Measurements from ENCODE around the gene CASTOR2. TPM values are rescaled to one million over a fixed set of nuclear protein-coding genes. Genes with fewer than 3 reads are reported as not detected.
"Not testable (repeated sequence)": the region's sequence is repeated elsewhere in the genome, so short reads cannot be mapped to it uniquely, and the experiment has no call there.

The CASTOR2 gene
- total RNA-seq, 2 donors from 2014 or later = 96.5 to 116 TPM

DNA sequence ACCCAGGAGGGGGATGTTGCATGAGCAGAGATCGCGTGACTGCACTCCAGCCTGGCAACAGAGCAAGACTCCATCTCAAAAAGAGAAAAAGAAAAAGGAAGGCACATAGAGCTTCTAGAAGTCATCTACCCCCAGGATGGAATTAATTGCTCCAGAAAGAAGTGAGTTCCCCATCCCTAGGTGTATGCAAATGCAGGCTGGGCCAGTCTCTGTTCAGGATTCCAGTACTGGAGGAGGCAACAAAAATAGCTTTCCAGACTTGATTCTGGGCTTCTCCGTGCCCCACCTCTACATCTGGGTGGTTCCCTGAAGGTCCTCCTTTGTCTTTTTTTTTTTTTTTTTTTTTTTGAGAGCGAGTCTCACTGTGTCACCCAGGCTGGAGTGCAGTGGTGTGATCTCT lies 28.6 kb downstream of the CASTOR2 start:
- Mint-ChIP-seq H3K4me1 (peaks cover 37% of the 10 kb centered on the region), H3K27ac (peak overlapping the region; percentile 99), H3K9me3 (no peaks in the 10 kb centered on the region), H3K4me3 (no peak overlapping the region), H3K36me3 (ENCODE audit: low read depth) (peaks cover 22% of the 10 kb centered on the region), H3K27me3 (ENCODE audit: insufficient read depth) (no peaks in the 10 kb centered on the region)
- 89 to 100% methylated on average over 2 to 4 of the region's 4 CpGs for WGBS, 2 experiments (ENCODE audit: insufficient coverage in 1 of 2, insufficient read length in 1 of 2)
- no peak overlapping the region for H3K9ac ChIP-seq (ENCODE audit: extremely low read depth, low read length, poor library complexity, severe bottlenecking)
- H3K4me1 ChIP-seq (ENCODE audit: control insufficient read depth, insufficient read depth, low read length) = no peaks in the 10 kb centered on the region
- H3K9me3 ChIP-seq (ENCODE audit: control insufficient read depth, low read length) = no peaks in the 10 kb centered on the region
- H3K27me3 ChIP-seq (ENCODE audit: control insufficient read depth, insufficient read depth, low read length, poor library complexity, severe bottlenecking) = no peaks in the 10 kb centered on the region
- H3K27ac ChIP-seq (ENCODE audit: low read depth, low read length) = peak overlapping the region; percentile 44
- no peak overlapping the region for H3K4me3 ChIP-seq (ENCODE audit: low read length)
- TF ChIP-seq, protein P1, sequence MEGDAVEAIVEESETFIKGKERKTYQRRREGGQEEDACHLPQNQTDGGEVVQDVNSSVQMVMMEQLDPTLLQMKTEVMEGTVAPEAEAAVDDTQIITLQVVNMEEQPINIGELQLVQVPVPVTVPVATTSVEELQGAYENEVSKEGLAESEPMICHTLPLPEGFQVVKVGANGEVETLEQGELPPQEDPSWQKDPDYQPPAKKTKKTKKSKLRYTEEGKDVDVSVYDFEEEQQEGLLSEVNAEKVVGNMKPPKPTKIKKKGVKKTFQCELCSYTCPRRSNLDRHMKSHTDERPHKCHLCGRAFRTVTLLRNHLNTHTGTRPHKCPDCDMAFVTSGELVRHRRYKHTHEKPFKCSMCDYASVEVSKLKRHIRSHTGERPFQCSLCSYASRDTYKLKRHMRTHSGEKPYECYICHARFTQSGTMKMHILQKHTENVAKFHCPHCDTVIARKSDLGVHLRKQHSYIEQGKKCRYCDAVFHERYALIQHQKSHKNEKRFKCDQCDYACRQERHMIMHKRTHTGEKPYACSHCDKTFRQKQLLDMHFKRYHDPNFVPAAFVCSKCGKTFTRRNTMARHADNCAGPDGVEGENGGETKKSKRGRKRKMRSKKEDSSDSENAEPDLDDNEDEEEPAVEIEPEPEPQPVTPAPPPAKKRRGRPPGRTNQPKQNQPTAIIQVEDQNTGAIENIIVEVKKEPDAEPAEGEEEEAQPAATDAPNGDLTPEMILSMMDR (conservative IDR thresholded peaks at IDR 0.05) = no peak
- DNase-seq = peak; percentile 33
- H3K36me3 ChIP-seq (ENCODE audit: control insufficient read depth, insufficient read depth, low read length) = peaks cover 4% of the 10 kb centered on the region

DNA sequence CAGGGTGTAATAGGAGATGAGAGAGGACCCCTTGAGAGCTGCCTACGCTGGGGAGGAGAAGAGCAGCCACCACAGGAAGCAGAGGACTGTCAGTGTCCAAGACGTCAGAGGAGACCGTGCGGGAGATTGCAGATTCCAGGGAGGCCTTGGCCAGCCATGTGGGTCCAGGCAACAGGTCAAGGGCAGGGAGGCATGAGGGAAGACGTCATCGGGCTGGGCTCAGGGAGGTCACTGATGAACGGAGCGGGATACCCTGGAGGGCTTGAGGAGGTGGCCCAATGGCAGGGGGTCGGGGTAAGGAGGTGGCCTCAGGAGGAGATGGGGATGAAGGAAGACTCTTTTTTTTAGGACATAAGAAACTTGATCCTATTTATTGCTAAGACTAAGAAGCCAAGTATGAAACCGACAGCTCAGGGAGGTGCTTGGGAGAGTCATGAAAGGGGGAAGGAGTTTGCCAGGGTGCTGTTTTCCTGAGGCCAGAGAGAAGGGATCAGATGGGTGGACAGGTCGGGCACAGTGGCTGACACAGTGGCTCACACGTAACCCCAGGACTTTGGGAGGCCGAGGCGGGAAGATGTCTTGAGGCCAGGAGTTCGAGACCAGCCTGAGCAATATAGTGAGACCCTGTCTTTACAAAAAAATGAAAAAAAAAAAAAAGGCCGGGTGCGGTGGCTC lies 30.5 kb downstream of the CASTOR2 start:
- peaks cover 40% of the 10 kb centered on the region for H3K4me1 Mint-ChIP-seq
- WGBS, 2 experiments (ENCODE audit: insufficient coverage in 1 of 2, insufficient read length in 1 of 2) = 91 to 93% methylated on average over 10 to 16 of the region's 17 CpGs
- H3K27ac ChIP-seq (ENCODE audit: low read depth, low read length) = not testable (repeated sequence)

DNA sequence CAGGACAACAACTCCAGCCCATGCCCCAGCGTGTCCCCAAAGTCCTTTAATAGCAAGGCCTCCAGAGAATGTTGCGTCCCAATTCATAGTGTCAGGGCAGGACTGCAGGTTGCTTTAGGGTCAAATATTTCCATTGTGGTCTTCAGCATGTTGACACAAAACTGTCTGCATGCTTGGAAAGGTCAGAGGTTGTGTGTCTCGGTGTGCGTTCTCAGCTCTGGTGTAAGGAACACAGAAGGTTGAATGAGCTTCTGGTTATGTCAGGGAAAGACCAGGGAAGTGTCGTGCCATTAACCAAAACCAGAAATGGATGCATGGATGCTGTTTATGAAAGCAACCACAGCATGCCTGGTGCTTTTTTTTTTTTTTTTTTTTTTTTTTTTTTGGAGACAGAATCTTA lies 31.9 kb downstream of the CASTOR2 start:
- WGBS, 2 experiments (ENCODE audit: insufficient coverage in 1 of 2, insufficient read length in 1 of 2) = 88 to 91% methylated on average over 4 to 5 of the region's 5 CpGs
- H3K9ac ChIP-seq (ENCODE audit: extremely low read depth, low read length, poor library complexity, severe bottlenecking); H3K9me3 ChIP-seq (ENCODE audit: control insufficient read depth, low read length); H3K27me3 ChIP-seq (ENCODE audit: control insufficient read depth, insufficient read depth, low read length, poor library complexity, severe bottlenecking); H3K4me3 ChIP-seq (ENCODE audit: low read length); H3K27ac ChIP-seq (ENCODE audit: low read depth, low read length); H3K27me3 Mint-ChIP-seq (ENCODE audit: insufficient read depth); H3K36me3 ChIP-seq (ENCODE audit: control insufficient read depth, insufficient read depth, low read length); H3K4me1 ChIP-seq (ENCODE audit: control insufficient read depth, insufficient read depth, low read length); H3K9me3 Mint-ChIP-seq; H3K4me3 Mint-ChIP-seq: not testable (repeated sequence)
- Mint-ChIP-seq H3K27ac (peak overlapping the region; percentile 45), H3K4me1 (peaks cover 40% of the 10 kb centered on the region), H3K36me3 (ENCODE audit: low read depth) (peaks cover 32% of the 10 kb centered on the region)
- DNase-seq = peak; percentile 39

More for the DNA sequence above, 30.5 kb downstream of the CASTOR2 start:
- H3K4me1 ChIP-seq (ENCODE audit: control insufficient read depth, insufficient read depth, low read length); H3K4me3 ChIP-seq (ENCODE audit: low read length); H3K9me3 Mint-ChIP-seq; H3K36me3 ChIP-seq (ENCODE audit: control insufficient read depth, insufficient read depth, low read length); H3K9ac ChIP-seq (ENCODE audit: extremely low read depth, low read length, poor library complexity, severe bottlenecking); H3K27me3 Mint-ChIP-seq (ENCODE audit: insufficient read depth); H3K27me3 ChIP-seq (ENCODE audit: control insufficient read depth, insufficient read depth, low read length, poor library complexity, severe bottlenecking); H3K9me3 ChIP-seq (ENCODE audit: control insufficient read depth, low read length): not testable (repeated sequence)
- Mint-ChIP-seq H3K27ac (peak overlapping the region; percentile 99), H3K4me3 (peak overlapping the region; percentile 20), H3K36me3 (ENCODE audit: low read depth) (peaks cover 24% of the 10 kb centered on the region)
- peak; percentile 40 for DNase-seq

DNA sequence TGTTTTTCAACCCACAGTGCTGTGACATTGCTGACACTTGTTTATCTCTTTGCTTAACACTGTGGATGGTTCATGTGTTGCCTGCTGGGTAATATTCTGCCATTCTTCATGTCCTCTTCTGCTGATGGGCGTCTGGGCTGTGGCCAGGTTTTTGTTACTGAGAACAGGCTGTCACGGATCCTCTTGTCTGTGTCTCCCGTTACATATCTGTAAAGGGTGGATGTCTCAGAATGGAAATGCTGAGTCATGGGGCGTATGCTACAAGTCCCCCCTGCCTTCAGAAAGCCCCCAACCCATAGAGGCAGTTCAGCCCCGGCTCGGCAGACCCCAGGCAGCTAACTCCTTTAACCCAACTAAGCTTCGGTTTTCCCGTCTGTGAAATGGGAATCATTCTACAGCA lies 33.3 kb downstream of the CASTOR2 start:
- not testable (repeated sequence) for H3K4me1 ChIP-seq (ENCODE audit: control insufficient read depth, insufficient read depth, low read length); H3K9me3 Mint-ChIP-seq; H3K4me3 ChIP-seq (ENCODE audit: low read length); H3K9me3 ChIP-seq (ENCODE audit: control insufficient read depth, low read length); H3K9ac ChIP-seq (ENCODE audit: extremely low read depth, low read length, poor library complexity, severe bottlenecking); H3K27me3 Mint-ChIP-seq (ENCODE audit: insufficient read depth); H3K4me3 Mint-ChIP-seq; H3K27me3 ChIP-seq (ENCODE audit: control insufficient read depth, insufficient read depth, low read length, poor library complexity, severe bottlenecking); H3K27ac ChIP-seq (ENCODE audit: low read depth, low read length)
- peak overlapping the region; percentile 78 for H3K27ac Mint-ChIP-seq
- H3K36me3 ChIP-seq (ENCODE audit: control insufficient read depth, insufficient read depth, low read length) = peaks cover 11% of the 10 kb centered on the region
- WGBS, 2 experiments (ENCODE audit: insufficient coverage in 1 of 2, insufficient read length in 1 of 2) = 80 to 91% methylated on average over 1 to 6 of the region's 8 CpGs
- peaks cover 32% of the 10 kb centered on the region for H3K4me1 Mint-ChIP-seq
- peaks cover 36% of the 10 kb centered on the region for H3K36me3 Mint-ChIP-seq (ENCODE audit: low read depth)
- DNase-seq = peak; percentile 35

DNA sequence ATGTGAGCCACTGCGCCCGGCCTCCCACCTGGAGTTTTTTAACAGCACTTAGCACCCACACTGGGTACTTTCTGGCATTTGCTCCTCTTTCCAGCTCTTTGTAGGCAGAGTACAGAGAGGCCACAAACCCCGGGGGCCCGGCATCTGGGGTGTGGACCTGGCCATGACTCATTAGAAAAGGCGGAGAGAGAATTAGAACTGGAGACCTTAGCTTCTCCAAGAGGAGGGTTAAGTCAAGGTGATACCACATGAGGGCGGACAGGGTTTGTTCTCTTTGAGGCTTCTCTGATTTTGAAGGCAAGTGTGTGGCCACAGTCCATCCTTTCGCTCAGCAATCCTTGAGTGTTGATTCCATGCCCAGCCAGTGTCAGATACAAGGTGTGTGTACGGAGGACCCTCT lies 36.9 kb downstream of the CASTOR2 start:
- not testable (repeated sequence) for H3K27ac ChIP-seq (ENCODE audit: low read depth, low read length); H3K27me3 Mint-ChIP-seq (ENCODE audit: insufficient read depth); H3K4me3 ChIP-seq (ENCODE audit: low read length); H3K27me3 ChIP-seq (ENCODE audit: control insufficient read depth, insufficient read depth, low read length, poor library complexity, severe bottlenecking); H3K9me3 ChIP-seq (ENCODE audit: control insufficient read depth, low read length); H3K4me3 Mint-ChIP-seq; H3K4me1 ChIP-seq (ENCODE audit: control insufficient read depth, insufficient read depth, low read length); H3K9me3 Mint-ChIP-seq; H3K9ac ChIP-seq (ENCODE audit: extremely low read depth, low read length, poor library complexity, severe bottlenecking)
- peak; percentile 43 for DNase-seq
- H3K27ac Mint-ChIP-seq = peak overlapping the region; percentile 88
- peaks cover 35% of the 10 kb centered on the region for H3K36me3 Mint-ChIP-seq (ENCODE audit: low read depth)
- peaks cover 19% of the 10 kb centered on the region for H3K4me1 Mint-ChIP-seq
- WGBS, 2 experiments (ENCODE audit: insufficient coverage in 1 of 2, insufficient read length in 1 of 2) = 89 to 94% methylated on average over 6 to 8 of the region's 8 CpGs
- H3K36me3 ChIP-seq (ENCODE audit: control insufficient read depth, insufficient read depth, low read length) = peaks cover 23% of the 10 kb centered on the region

All from endodermal cell (in vitro differentiated cells).